DND-41 (cell line): ENCODE results near the gene IFNB1.

ENCODE experiments used
- ATAC-seq: fragments of 200-7000 bp; cut with Tn5 transposase; 3 replicates; pipeline ENCODE4 v1.9.1; 2021; ENCODE audit warnings: low read depth; ENCODE audit not compliant: insufficient read depth
- DNase-seq: peaks from one replicate; pipeline ENCODE4 v3.0.0-alpha.2; 2020
- H2AFZ ChIP-seq: 2 replicates; pipeline ENCODE4 v1.6.0; 2012; ENCODE audit warnings: low read depth, low read length
- H3K27ac ChIP-seq: 2 replicates; pipeline ENCODE4 v1.5.1; 2012; ENCODE audit warnings: low read length, inconsistent platforms
- H3K27me3 ChIP-seq: fragments of 200-600 bp; sonication (generic); 2 replicates; pipeline ENCODE4 v1.6.0; 2012; ENCODE audit warnings: low read length, mild to moderate bottlenecking, inconsistent platforms; ENCODE audit not compliant: insufficient read depth, poor library complexity
- H3K36me3 ChIP-seq: 2 replicates; pipeline ENCODE4 v1.5.1; 2012; ENCODE audit warnings: low read length, inconsistent platforms; ENCODE audit not compliant: insufficient read depth
- H3K4me1 ChIP-seq: 2 replicates; pipeline ENCODE4 v1.5.1; 2012; ENCODE audit warnings: mild to moderate bottlenecking, low read length; ENCODE audit not compliant: insufficient read depth
- H3K4me2 ChIP-seq: 2 replicates; pipeline ENCODE4 v1.6.0; 2012; ENCODE audit warnings: mild to moderate bottlenecking, moderate library complexity, low read length, inconsistent platforms; ENCODE audit not compliant: insufficient read depth
- H3K4me3 ChIP-seq, 2 experiments: fragments of 200-600 bp in 1 of 2; shearing (Covaris generic) in 1 of 2; 2 replicates each; pipeline ENCODE4 v1.5.1; 2012 to 2016; ENCODE audit warnings: inconsistent platforms in 2 of 2, low read length in 2 of 2, mild to moderate bottlenecking in 2 of 2, low read depth in 1 of 2, moderate library complexity in 1 of 2
- H3K79me2 ChIP-seq: 2 replicates; pipeline ENCODE4 v1.6.0; 2012; ENCODE audit warnings: low read length, inconsistent platforms; ENCODE audit not compliant: insufficient read depth
- H3K9ac ChIP-seq: 2 replicates; pipeline ENCODE4 v1.6.0; 2012; ENCODE audit warnings: low read depth, mild to moderate bottlenecking, inconsistent platforms, low read length, moderate library complexity
- H3K9me3 ChIP-seq: 2 replicates; pipeline ENCODE4 v1.5.1; 2012; ENCODE audit warnings: low read length, moderate library complexity, mild to moderate bottlenecking, inconsistent platforms; ENCODE audit not compliant: insufficient read depth, severe bottlenecking
- H4K20me1 ChIP-seq: 2 replicates; pipeline ENCODE4 v1.6.0; 2012; ENCODE audit warnings: low read length; ENCODE audit not compliant: insufficient read depth
- EZH2 ChIP-seq: IDR thresholded peaks from 3 replicates; pipeline ENCODE4 v1.6.1; 2012; ENCODE audit warnings: borderline replicate concordance, low read depth, mild to moderate bottlenecking, moderate library complexity, low read length, inconsistent platforms; ENCODE audit not compliant: severe bottlenecking

Gene IFNB1

DNA sequence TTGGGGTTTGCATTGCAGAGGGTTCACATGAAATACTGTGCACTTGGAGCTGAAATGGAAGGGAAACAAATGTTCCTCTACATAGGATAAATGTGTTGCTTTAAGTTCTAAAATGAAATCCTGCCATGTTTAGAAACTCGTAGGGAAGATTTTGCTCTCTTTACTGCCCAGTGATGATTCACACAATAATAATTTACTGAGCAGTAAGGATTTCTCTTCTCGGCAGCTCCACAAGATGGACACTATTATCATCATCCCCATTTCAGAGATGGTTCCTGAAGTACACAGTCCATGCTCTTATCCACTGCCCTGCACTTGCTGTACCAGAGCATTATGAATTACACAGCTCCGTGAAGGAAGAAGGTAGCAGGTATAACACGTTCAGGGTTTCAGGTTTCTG is 50.4 kb downstream of the IFNB1 start:
- H2AFZ ChIP-seq = no peak overlapping the region
- no peaks in the 10 kb centered on the region for H3K79me2 ChIP-seq
- no peaks in the 10 kb centered on the region for H3K9me3 ChIP-seq
- no peak overlapping the region for H3K9ac ChIP-seq
- ATAC-seq (no peak), DNase-seq (no peak)
- no peak overlapping the region for H3K27ac ChIP-seq
- no peaks in the 10 kb centered on the region for H3K27me3 ChIP-seq
- H3K36me3 ChIP-seq = no peaks in the 10 kb centered on the region
- no peaks in the 10 kb centered on the region for H4K20me1 ChIP-seq
- H3K4me3 ChIP-seq = no peak overlapping the region
- H3K4me1 ChIP-seq = no peaks in the 10 kb centered on the region
- H3K4me2 ChIP-seq = no peak overlapping the region
- TF ChIP-seq EZH2 = no peak
